ENCODE data around the gene FAM221A.
"Not testable (repeated sequence)": the region's sequence is repeated elsewhere in the genome, so short reads cannot be mapped to it uniquely, and the experiment has no call there.

DNA sequence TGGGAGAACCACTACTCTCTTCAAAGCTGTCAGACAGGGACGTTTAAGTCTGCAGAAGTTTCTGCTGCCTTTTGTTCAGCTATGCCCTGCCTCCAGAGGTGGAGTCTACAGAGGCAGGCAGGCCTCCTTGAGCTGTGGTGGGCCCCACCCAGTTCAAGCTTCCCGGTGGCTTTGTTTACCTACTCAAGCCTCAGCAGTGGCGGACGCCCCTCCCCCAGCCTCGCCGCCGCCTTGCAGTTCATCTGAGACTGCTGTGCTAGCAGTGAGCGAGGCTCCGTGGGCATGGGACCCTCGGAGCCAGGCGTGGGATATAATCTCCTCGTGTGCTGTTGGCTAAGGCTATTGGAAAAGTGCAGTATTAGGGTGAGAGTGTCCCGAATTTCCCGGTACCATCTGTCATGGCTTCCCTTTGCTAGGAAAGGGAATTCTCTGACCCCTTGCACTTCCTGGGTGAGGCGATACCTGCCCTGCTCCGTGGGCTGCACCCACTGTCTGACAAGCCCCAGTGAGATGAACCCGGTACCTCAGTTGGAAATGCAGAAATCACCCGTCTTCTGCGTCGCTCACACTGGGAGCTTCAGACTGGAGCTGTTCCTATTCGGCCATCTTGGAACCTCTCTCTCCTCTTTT, 42.7 kb downstream of the FAM221A start:
- TF ChIP-seq, protein P1, sequence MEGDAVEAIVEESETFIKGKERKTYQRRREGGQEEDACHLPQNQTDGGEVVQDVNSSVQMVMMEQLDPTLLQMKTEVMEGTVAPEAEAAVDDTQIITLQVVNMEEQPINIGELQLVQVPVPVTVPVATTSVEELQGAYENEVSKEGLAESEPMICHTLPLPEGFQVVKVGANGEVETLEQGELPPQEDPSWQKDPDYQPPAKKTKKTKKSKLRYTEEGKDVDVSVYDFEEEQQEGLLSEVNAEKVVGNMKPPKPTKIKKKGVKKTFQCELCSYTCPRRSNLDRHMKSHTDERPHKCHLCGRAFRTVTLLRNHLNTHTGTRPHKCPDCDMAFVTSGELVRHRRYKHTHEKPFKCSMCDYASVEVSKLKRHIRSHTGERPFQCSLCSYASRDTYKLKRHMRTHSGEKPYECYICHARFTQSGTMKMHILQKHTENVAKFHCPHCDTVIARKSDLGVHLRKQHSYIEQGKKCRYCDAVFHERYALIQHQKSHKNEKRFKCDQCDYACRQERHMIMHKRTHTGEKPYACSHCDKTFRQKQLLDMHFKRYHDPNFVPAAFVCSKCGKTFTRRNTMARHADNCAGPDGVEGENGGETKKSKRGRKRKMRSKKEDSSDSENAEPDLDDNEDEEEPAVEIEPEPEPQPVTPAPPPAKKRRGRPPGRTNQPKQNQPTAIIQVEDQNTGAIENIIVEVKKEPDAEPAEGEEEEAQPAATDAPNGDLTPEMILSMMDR (conservative IDR thresholded peaks at IDR 0.05), result not testable (repeated sequence)
- TF ChIP-seq ZFX (IDR thresholded peaks at IDR 0.05), result not testable (repeated sequence)
